ENCODE measurements around the gene COPA.

DNA sequence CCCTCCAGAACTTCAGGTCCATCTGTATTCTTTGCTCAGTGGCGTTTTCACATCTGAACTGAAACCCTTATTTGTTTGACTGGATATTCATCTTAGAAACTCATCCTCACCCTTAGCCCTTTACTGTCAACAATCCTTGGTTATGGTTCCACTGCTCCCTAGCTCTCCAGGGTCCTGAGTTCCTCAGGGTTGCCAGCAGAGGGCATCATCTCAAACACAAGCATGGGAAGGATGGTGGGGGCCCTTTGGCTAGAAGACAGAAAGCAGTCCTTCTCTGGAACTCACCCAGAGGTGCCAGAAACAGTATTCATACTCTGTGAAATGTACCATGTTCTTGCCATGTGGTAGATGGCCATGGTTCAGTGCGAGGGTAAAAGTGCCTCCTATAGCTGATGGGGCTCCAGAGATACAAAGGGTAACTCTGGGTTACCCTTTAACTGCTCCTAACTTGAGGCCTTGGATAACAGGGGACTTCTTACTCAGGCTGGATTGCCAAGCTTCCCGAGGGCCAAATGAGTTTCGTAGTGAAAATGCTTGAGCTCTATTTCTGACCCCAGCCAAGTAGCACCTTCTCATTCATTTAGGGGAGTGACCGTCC is 11.4 kb upstream of the COPA start:
- TF ChIP-seq POLR2A (IDR thresholded peaks at IDR 0.05) (no peak), CTCF (IDR thresholded peaks at IDR 0.05) (peak in 3 of 7 experiments; percentile 9 to 15 (median 11)), EP300 (IDR thresholded peaks at IDR 0.05) (no peak)

Measured in stomach (tissue), 4 donors.